C4-2B (cell line): Measurements from ENCODE around the gene IRX4.

Experiments
- H3K27ac ChIP-seq: fragments of 450-650 bp; 2 replicates; pipeline ENCODE4 v1.5.1; 2017
- ZFX ChIP-seq: fragments of 450-650 bp; IDR thresholded peaks from 2 replicates; pipeline ENCODE4 v1.6.1; 2017
- TF ChIP-seq, protein P1 (sequence below): fragments of 450-650 bp; conservative IDR thresholded peaks from 2 replicates; pipeline ENCODE4 v1.5.1; 2017; ENCODE audit warnings: mild to moderate bottlenecking

IRX4 gene

DNA sequence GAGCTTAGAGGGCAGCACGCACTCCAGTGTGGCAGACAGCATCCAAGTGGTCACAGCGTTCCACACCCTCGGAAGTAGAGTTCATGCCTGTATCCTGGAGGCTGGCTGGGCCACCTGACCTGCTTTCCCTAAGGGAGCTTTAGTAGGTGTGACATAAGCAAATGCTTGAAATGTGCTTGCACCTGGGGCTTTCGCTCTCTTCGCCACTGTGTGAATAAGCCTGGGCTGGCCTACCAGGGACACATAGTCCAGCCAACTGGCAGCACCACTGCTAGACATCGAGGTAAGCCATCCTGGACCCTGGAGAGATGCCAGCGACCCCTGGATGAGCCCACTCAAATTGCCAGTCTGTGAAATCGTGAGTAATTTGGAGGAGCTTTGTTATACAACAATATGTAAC is 24.9 kb upstream of the IRX4 start:
- no peak overlapping the region for H3K27ac ChIP-seq
- TF ChIP-seq, protein P1, sequence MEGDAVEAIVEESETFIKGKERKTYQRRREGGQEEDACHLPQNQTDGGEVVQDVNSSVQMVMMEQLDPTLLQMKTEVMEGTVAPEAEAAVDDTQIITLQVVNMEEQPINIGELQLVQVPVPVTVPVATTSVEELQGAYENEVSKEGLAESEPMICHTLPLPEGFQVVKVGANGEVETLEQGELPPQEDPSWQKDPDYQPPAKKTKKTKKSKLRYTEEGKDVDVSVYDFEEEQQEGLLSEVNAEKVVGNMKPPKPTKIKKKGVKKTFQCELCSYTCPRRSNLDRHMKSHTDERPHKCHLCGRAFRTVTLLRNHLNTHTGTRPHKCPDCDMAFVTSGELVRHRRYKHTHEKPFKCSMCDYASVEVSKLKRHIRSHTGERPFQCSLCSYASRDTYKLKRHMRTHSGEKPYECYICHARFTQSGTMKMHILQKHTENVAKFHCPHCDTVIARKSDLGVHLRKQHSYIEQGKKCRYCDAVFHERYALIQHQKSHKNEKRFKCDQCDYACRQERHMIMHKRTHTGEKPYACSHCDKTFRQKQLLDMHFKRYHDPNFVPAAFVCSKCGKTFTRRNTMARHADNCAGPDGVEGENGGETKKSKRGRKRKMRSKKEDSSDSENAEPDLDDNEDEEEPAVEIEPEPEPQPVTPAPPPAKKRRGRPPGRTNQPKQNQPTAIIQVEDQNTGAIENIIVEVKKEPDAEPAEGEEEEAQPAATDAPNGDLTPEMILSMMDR: no peak
- no peak for TF ChIP-seq ZFX

DNA sequence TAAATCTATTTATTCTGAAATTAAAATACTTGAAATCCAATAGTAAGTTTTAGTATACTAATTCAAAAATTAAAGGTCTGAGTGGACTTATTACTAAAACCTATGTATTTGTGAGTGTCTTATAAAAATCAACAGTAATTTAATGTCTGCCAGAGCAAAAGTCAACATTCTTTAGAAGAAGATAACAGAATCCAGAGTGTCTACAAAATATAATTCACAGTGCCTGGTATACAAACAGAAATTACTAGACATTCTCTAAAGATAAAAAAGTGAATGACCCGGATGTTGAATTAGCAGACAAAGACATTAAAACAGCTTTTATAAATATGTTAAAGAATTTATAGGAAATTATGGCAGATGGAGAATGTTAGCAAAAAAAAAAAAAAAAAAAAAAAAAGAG is 22.4 kb upstream of the IRX4 start:
- H3K27ac ChIP-seq: no peak overlapping the region
- TF ChIP-seq, protein P1: no peak
- no peak for TF ChIP-seq ZFX

DNA sequence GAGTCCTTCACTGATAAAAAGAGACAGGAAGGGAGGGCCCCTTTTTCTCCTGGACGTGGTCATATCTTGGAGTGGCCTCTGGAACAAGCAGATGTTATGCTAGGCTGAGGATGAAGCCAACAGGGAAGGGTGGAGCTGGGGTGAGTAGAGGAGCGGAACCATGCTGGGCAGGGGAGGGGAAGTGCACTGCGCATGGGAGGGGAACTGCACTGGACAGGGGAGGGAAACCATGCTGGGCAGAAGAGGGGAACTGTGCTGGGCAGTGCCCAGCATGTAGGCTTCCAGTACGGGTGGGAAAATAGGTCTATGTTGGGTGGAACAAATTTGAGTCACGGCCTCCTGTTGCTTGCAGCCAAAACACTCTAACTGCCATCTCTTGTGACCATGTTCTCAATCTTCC is 19.3 kb upstream of the IRX4 start:
- no peak overlapping the region for H3K27ac ChIP-seq
- TF ChIP-seq ZFX: no peak
- TF ChIP-seq, protein P1: no peak

DNA sequence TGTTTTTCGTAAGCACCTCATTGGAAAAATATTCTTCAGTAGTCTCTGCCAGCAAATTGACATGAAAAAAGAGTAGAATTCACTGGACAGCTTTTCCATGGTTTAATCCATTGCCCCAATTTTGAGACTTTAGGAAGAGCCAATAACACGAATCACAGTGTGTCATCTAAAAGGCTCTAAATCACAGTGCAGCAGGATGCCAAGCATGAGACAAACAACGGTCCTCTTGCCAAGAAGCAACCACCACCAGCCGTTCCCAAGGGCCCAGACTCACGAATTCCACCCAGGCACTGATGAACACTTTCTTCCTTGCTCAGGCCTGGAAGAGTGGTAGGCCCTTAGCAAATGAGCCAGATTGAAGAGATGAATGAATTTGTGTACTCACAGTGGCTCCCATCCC is 18.3 kb upstream of the IRX4 start:
- no peak overlapping the region for H3K27ac ChIP-seq
- TF ChIP-seq ZFX: no peak
- TF ChIP-seq, protein P1: no peak

DNA sequence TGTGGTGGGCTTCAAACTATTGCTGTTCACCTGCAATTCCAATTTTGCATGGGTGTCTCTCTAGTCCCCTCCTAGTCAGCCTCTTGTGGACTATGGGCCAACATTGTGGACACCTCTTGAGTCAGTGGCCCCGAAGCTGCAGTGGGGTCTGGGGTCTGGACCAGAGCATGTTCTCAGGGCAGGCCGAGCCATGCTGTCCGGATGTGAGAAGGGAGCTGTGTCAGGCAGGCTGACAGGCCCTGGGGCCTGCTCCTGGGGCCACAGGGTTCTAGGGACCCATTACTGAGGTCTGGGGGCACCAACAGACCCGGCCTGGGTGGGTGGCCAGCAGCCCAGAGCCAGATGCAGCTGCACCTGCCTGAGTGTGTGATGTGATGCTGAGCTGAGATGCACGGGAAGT is 16.5 kb upstream of the IRX4 start:
- TF ChIP-seq, protein P1: no peak
- no peak for TF ChIP-seq ZFX
- H3K27ac ChIP-seq: no peak overlapping the region

DNA sequence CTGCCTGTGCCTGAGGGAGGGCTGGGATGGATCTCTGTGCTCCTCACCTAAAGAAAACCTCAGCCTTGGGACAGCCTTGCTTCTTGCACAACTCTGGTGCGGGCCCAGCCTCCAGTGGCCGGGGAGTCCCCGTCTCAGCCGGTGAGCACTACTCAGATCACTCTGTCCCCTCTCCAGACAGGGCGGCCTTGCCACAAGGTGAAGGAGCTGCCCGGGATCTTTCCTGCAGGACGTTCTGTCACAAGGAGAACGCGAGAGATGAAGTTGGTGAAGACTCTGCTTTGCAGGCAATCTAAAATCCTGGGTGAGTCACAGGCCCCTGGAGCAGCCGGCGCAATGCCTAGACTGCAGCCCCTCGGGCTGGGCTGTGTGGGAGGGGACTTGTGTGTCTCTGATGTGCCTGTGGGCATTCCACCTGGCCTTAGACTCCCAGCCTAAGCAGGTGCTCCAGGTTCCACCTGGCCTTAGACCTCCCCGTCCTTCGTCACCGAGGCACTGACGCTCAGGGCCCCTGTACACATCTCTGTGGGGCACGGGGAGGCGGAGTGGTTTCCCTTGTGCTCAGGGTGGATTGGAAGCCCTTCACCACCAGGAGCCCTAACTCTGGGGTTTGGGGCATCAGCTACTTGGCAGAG is 15.2 kb upstream of the IRX4 start:
- TF ChIP-seq, protein P1: no peak
- no peak for TF ChIP-seq ZFX
- no peak overlapping the region for H3K27ac ChIP-seq

DNA sequence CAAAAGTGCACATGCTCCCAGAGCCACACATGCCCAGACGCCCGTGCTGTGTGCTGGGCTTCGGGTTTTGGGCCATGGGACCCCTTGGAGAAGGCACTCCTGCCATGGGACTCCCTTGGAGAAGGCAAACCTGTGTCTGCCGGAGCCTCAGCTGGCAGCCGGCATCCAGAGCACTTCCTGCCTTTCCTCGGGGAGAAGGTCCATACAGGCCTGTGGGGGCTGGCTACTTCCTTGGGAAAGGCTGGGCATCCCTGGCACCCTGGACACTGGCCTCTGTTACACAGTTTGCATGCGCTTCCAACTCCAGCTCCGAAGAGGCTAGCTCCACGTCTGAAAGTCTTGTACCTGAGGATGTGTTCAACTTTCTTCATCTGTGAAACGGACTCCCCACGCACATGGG is 14.7 kb upstream of the IRX4 start:
- TF ChIP-seq, protein P1: no peak
- TF ChIP-seq ZFX: no peak
- H3K27ac ChIP-seq: no peak overlapping the region
